ENCODE measurements around the gene HRH1. TPM values are rescaled to one million over a fixed set of nuclear protein-coding genes. Genes with fewer than 3 reads are reported as not detected.

Gene HRH1
- polyA plus RNA-seq, 3 donors: 0.08 to 0.24 TPM; not detected in 1

- no peak for TF ChIP-seq CTCF (IDR thresholded peaks at IDR 0.05)
- Mint-ChIP-seq H3K27me3 (ENCODE audit: low read depth in 3 of 3) (peaks cover 0 to 1% (median 0%) of the 10 kb centered on the region in 3 donors), H3K4me3 (peak overlapping the region; percentile 56 to 67), H3K4me1 (peaks cover 68% of the 10 kb centered on the region), H3K36me3 (peaks cover 47 to 68% of the 10 kb centered on the region in 2 donors), H3K27ac (peak overlapping the region; percentile 96 to 100 (median 99)), H3K9me3 (no peaks in the 10 kb centered on the region)
- Histone ChIP-seq H3K9me3 (replicated peaks in 1 of 2; ENCODE audit: control insufficient read depth in 1 of 2, insufficient read depth in 1 of 2, low read length in 2 of 2) (no peaks in the 10 kb centered on the region), H4K20me1 (ENCODE audit: insufficient read depth, low read length) (peaks cover 7% of the 10 kb centered on the region), H3K4me2 (replicated peaks; ENCODE audit: extremely low read depth, low read length, poor library complexity, severe bottlenecking) (peak overlapping the region; percentile 54), H3K4me1 (ENCODE audit: control insufficient read depth in 1 of 2, insufficient read depth in 2 of 2, low read length in 2 of 2) (peaks cover 70 to 75% of the 10 kb centered on the region in 2 donors), H3K27ac (ENCODE audit: low read depth in 1 of 2, low read length in 2 of 2) (peak overlapping the region; percentile 96 to 98), H3K79me2 (ENCODE audit: insufficient read depth, low read length) (peaks cover 84% of the 10 kb centered on the region), H3K9ac (ENCODE audit: insufficient read depth, low read length, poor library complexity, severe bottlenecking) (peak overlapping the region; percentile 61), H3K36me3 (replicated peaks in 1 of 2; ENCODE audit: control insufficient read depth in 1 of 2, insufficient read depth in 2 of 2, low read length in 2 of 2) (peaks cover 3 to 31% of the 10 kb centered on the region in 2 donors), H2AFZ (ENCODE audit: insufficient read depth, low read depth, low read length, poor library complexity, severe bottlenecking) (no peak overlapping the region), H3K27me3 (ENCODE audit: control insufficient read depth in 2 of 2, insufficient read depth in 2 of 2, low read length in 2 of 2) (no peaks in the 10 kb centered on the region), H3K4me3 (replicated peaks in 1 of 3; ENCODE audit: low read depth in 2 of 3, low read length in 3 of 3) (peak overlapping the region in 1 of 3 experiments; percentile 53)
- intact Hi-C loops (cut with micrococcal nuclease): loop anchor here (1.0 to 5.0 kb wide), 3 partner anchors 15 to 63 kb away; no protein-coding TSS in a partner anchor
- no CpG with 5 or more reads among the region's 3 CpGs for WGBS (ENCODE audit: insufficient coverage)
- peak in 1 of 3 donors; percentile 22 for DNase-seq
Observed at GRCh38 chr3:11289864-11290263, 135.6 kb downstream of the HRH1 start.

DNA sequence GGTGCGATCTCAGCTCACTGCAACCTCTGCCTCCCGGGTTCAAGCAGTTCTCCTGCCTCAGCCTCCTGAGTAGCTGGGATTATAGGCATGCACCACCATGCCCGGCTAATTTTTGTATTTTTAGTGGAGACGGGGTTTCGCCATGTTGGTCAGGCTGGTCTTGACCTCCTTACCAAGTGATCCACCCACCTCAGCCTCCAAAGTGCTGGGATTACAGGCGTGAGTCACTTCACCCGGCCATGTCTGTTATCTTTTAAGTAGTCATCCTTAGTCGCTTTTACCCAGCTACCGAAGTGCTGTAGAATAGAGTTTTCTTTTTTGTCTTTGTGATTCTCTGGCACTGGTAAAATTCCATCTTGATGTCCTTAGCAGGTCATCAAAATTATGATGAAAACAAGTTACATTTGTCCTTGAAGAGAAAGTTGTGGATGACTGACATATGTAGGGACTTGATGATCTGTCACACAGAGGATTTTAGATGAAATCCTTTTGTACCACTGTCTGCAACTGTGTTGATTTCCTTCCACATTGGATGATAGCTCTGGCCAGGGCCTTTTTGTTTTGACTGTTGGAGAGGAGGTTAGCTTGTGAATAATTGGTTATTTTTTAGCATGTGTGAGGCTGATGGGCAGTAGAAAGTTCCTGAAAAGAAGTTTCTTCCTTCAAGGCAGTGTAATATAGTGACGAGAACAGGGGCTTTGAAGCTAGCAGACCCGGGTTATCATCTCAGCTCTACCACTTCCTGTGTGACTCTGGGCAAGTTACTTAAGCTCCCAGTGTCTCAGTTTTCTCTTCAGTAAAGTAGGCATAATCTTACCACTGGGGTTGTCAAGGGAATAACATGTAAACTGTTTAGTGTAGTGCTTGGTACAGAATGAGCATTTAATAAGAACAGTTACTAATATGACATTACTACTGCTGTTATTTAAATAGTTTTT, 136.7 kb downstream of the HRH1 start:
- H3K27ac ChIP-seq (ENCODE audit: low read depth in 1 of 2, low read length in 2 of 2): peak overlapping the region; percentile 96 to 98
- 80% methylated on average over 1 of the region's 11 CpGs for WGBS (ENCODE audit: insufficient coverage)
- H3K79me2 ChIP-seq (ENCODE audit: insufficient read depth, low read length): peaks cover 84% of the 10 kb centered on the region
- peaks cover 17% of the 10 kb centered on the region for H4K20me1 ChIP-seq (ENCODE audit: insufficient read depth, low read length)
- Mint-ChIP-seq H3K27me3 (ENCODE audit: low read depth in 3 of 3) (peaks cover 0 to 1% (median 0%) of the 10 kb centered on the region in 3 donors), H3K27ac (peak overlapping the region; percentile 96 to 100 (median 99)), H3K4me1 (peaks cover 73% of the 10 kb centered on the region), H3K9me3 (no peaks in the 10 kb centered on the region), H3K4me3 (peak overlapping the region in 1 of 2 donors; percentile 28), H3K36me3 (peaks cover 49 to 62% of the 10 kb centered on the region in 2 donors)
- DNase-seq: peak; percentile 57 to 84 (median 67)
- intact Hi-C loops (cut with micrococcal nuclease): loop anchor here in 1 of 2 donors (5.0 kb wide), 1 partner anchor 64 kb away; no protein-coding TSS in a partner anchor
- peaks cover 3 to 23% of the 10 kb centered on the region in 2 donors for H3K36me3 ChIP-seq (replicated peaks in 1 of 2; ENCODE audit: control insufficient read depth in 1 of 2, insufficient read depth in 2 of 2, low read length in 2 of 2)
- no peaks in the 10 kb centered on the region for H3K9me3 ChIP-seq (replicated peaks in 1 of 2; ENCODE audit: control insufficient read depth in 1 of 2, insufficient read depth in 1 of 2, low read length in 2 of 2)
- no peaks in the 10 kb centered on the region for H3K27me3 ChIP-seq (ENCODE audit: control insufficient read depth in 2 of 2, insufficient read depth in 2 of 2, low read length in 2 of 2)
- no peak for TF ChIP-seq CTCF (IDR thresholded peaks at IDR 0.05)
- peak overlapping the region; percentile 25 for H3K4me2 ChIP-seq (replicated peaks; ENCODE audit: extremely low read depth, low read length, poor library complexity, severe bottlenecking)
- peaks cover 63 to 67% of the 10 kb centered on the region in 2 donors for H3K4me1 ChIP-seq (ENCODE audit: control insufficient read depth in 1 of 2, insufficient read depth in 2 of 2, low read length in 2 of 2)
- H3K9ac ChIP-seq (ENCODE audit: insufficient read depth, low read length, poor library complexity, severe bottlenecking): peak overlapping the region; percentile 61
- no peak overlapping the region for H2AFZ ChIP-seq (ENCODE audit: insufficient read depth, low read depth, low read length, poor library complexity, severe bottlenecking)
- H3K4me3 ChIP-seq (replicated peaks in 1 of 3; ENCODE audit: low read depth in 2 of 3, low read length in 3 of 3): peak overlapping the region in 1 of 3 experiments; percentile 36

Measured in CD14-positive monocyte (primary cell).